IPS DF 4.7 (cell line): ENCODE results near the gene TNNT3.

Experiments used
- DNase-seq: peaks from one replicate; pipeline ENCODE4 v3.0.0-alpha.2; 2013; ENCODE audit warnings: low spot score; ENCODE audit errors: extremely low read depth

Gene TNNT3

GRCh38 chr11:1953489-1954266 lies 34.2 kb downstream of the TNNT3 start:
- no peak for DNase-seq

- no peak for DNase-seq
Observed at GRCh38 chr11:1958367-1958766, 38.9 kb downstream of the TNNT3 start.

DNA sequence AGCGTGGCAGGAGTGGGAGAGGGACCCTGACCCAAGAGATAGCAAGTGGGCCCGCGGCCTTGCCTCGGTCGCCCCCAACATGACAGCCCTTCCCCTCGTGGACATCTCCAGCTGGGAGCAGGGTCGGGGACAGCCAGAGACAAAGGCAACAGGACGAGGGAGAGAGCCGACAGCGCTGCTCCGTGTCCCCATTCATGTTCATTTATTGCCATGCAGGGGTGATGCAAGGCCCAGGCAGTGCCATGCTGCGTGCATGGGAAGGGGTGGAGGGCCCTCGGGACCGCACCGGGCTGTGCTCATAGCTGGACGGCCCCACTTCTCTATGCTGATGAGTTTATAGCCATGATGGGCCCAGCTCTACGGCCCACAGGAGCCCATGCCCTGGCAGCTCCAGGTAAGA lies 40.3 kb downstream of the TNNT3 start:
- DNase-seq = no peak

DNA sequence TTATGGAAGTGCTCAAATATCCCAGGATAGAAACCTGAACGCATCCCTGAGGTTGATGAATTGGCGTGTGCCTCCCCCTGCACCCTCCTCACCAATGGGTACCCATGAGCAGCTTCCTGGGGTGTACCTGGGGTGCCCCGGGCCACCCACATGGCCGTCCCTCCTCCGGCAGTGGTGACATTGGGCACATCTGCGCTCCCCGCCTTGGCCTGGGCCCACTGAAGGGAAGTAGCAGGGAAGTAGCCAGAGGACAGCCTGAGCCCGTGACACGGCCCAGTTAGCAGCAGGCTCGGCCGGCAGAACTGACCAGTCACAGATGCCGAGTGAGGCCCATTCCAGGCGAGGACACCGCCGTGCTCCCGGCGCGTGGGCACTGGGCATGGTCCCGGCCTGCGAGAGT lies 44.4 kb downstream of the TNNT3 start:
- DNase-seq = no peak

GRCh38 chr11:1964348-1964747 lies 44.8 kb downstream of the TNNT3 start:
- DNase-seq = no peak

GRCh38 chr11:1964955-1965354 lies 45.5 kb downstream of the TNNT3 start:
- no peak for DNase-seq

DNA sequence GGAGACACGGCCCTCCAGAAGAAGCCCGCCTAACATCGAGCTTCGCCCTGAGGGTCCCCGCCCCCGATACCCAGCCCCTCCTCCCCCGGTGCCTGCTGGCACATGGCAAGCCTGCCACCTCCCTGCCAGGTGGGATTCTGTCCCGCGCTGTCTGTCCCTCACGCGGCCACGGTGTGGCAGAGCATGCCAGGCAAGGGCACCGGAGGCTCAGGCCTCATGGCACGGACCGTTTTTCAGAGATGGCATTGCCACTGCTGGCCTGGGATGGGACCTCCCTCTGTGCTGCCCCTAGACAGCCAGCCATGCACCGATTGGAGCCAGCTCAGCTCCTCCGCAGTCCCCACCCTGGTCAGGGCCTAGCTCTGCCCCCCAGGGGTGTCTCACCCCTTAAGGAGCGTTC lies 47.0 kb downstream of the TNNT3 start:
- DNase-seq = no peak

- no peak for DNase-seq
Observed at GRCh38 chr11:1967641-1968225, 48.2 kb downstream of the TNNT3 start.

GRCh38 chr11:1968454-1969002 lies 49.0 kb downstream of the TNNT3 start:
- no peak for DNase-seq

DNA sequence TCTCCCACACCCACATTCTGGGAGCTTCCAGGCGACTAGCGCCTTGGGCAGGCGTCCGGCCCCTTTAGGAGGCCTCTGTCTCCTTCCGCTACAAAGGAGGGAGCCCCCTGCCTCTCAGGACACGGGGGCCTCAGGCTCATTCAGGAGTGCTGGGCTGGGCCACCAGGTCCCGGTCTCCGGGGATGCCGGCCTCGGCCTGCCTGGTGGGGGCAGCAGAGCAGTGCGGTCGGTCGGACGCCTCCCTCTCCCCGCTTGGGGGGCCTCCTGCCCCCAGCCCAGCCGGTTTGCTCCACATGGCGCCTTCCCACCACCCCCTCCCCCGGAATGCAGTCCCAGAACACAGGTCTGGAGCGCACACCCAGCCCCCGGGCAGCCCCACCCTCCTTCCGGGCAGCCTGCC lies 49.5 kb downstream of the TNNT3 start:
- DNase-seq = no peak

- DNase-seq = no peak
Observed at GRCh38 chr11:1969776-1970175, 50.3 kb downstream of the TNNT3 start.

DNA sequence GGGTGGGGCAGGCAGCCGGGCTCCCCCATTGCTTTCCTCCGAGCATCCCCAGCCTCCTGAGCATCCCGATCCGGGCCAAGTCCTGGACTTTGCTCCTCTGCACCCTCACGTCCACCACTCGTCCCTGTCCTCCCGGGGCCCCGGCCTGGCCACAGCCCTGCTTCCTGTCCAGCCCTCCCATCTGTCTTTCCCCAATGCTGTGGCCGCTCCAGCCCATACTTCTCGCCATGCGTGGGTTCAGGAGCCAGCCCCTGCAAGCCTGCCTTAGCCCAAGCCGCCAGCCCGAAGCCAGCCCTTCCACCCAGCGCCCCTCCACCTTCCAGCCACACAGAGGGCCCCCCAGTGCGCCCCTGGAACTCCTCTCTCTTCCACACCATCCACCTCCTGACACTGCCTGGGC lies 51.5 kb downstream of the TNNT3 start:
- no peak for DNase-seq

GRCh38 chr11:1975185-1975584 lies 55.7 kb downstream of the TNNT3 start:
- DNase-seq = no peak

- no peak for DNase-seq
Observed at GRCh38 chr11:1978720-1979473, 59.4 kb downstream of the TNNT3 start.

- DNase-seq = no peak
Observed at GRCh38 chr11:1979607-1980006, 60.1 kb downstream of the TNNT3 start.

DNA sequence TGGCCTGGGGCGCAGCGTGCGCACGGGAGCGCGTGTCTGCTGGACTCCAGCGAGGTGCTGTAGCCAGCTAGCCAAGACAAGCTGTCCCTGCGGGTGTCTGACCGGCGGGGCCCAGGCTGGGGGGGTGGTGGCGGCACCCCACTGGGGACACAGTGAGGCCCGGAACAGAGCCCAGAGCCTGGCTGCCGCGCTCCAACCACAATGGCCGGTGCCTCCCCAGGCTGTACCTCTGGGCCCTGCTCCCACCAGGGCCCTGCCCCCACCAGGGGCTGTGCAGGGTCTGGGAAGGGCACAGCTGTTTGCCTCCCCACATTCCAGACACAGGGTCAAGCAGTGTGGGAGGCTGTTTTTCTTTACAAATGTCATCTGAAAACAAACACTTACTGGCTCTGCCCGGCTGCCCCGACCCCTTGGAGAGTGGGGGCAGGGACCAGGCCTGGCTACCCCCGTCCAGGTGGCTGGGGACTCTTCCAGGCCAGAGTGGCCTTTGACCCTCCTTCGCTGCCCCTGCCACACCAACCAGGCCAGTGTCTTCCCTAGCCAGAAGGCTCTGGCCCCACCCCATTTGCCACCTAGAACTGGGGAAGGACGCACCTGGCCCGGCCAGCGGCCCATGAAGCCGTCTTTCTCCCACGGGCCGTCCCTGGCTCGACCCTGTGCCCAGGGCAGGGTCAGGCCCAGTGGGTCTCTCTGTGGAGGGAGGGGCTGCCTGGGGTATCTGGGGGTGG lies 63.5 kb downstream of the TNNT3 start:
- no peak for DNase-seq

DNA sequence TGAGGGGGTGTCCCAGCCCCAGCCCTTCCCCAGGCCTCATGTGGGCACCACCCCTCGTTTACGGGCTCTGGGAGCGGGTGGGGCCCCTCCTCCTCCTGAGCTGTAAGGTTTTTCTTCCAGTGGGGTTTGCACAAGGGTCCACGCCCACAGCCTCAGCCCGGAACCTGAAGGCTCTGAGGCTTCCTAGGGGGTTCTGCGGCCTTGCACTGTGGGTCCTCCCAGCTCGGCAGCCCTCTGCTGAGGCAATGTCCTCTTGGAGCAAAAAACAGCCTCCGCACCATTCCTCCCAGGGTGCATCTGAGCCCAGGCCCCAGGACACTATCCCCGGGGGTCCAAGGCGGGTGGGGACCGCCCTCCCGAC lies 64.1 kb downstream of the TNNT3 start:
- no peak for DNase-seq

DNA sequence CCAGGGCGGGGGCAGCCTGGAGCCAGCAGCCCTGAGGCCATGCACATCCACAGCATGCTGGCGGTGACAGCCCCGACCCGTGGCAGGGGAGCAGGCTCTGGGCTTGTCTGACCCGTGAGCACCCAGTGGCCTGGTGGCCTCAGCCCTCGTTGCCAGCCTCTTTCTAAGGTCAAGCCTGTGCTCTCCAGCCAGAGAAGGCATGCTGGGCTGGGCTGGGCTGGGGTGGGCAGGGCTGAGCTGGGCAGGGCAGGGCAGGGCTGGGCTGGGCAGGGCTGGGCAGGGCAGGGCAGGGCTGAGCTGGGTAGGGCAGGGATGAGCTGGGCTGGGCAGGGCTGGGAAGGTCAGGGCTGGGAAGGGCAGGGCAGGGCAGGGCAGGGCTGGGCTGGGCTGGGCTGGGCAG lies 67.5 kb downstream of the TNNT3 start:
- DNase-seq = no peak

GRCh38 chr11:1988174-1988573 lies 68.7 kb downstream of the TNNT3 start:
- no peak for DNase-seq
